ENCODE data around the gene ANKH.

- TF ChIP-seq CTCF (IDR thresholded peaks at IDR 0.05) (no peak), POLR2A (IDR thresholded peaks at IDR 0.05) (no peak)
Measured at GRCh38 chr5:14771972-14772371, 99.6 kb downstream of the ANKH start.
